Glutamatergic neuron (in vitro differentiated cells): ENCODE measurements around the gene ZNF101. TPM values are rescaled to one million over a fixed set of nuclear protein-coding genes. Genes with fewer than 3 reads are reported as not detected.

Experiments
- DNase-seq: peaks from one replicate; pipeline ENCODE4 v3.0.0; 2022
- H3K27ac Mint-ChIP-seq: one replicate; pipeline ENCODE4 v1.8.0; 2020; ENCODE audit warnings: mild to moderate bottlenecking, mixed read lengths, inconsistent platforms; ENCODE audit not compliant: unreplicated experiment
- H3K27me3 Mint-ChIP-seq: one replicate; pipeline ENCODE4 v1.8.0; 2020; ENCODE audit warnings: mild to moderate bottlenecking, moderate library complexity, mixed read lengths, inconsistent platforms; ENCODE audit not compliant: unreplicated experiment
- H3K36me3 Mint-ChIP-seq: one replicate; pipeline ENCODE4 v1.8.0; 2020; ENCODE audit warnings: mild to moderate bottlenecking, mixed read lengths, inconsistent platforms; ENCODE audit not compliant: unreplicated experiment
- H3K4me1 Mint-ChIP-seq: one replicate; pipeline ENCODE4 v1.8.0; 2020; ENCODE audit warnings: mild to moderate bottlenecking, low read depth, mixed read lengths, inconsistent platforms; ENCODE audit not compliant: unreplicated experiment
- H3K4me3 Mint-ChIP-seq: one replicate; pipeline ENCODE4 v1.8.0; 2020; ENCODE audit warnings: mild to moderate bottlenecking, mixed read lengths, inconsistent platforms; ENCODE audit not compliant: unreplicated experiment
- H3K9me3 Mint-ChIP-seq: one replicate; pipeline ENCODE4 v1.8.0; 2020; ENCODE audit warnings: mild to moderate bottlenecking, moderate library complexity, mixed read lengths, inconsistent platforms; ENCODE audit not compliant: unreplicated experiment
- CTCF ChIP-seq: fragments of 200-600 bp; sonication (generic); IDR thresholded peaks from one replicate; pipeline ENCODE4 v1.5.0; 2021; ENCODE audit not compliant: partially characterized antibody, unreplicated experiment
- total RNA-seq: library from RNA; stranded (reverse); fragmentation: NEBNext Ultra II Directional; extraction: Animal tissue kit (Norgen Biotek cat#: 25700); gene quantifications from one replicate; pipeline ENCODE4 v1.2.1, GENCODE V29; 2021; ENCODE audit not compliant: unreplicated experiment

The ZNF101 gene
- total RNA-seq, 1 donor from 2014 or later = 8.0 TPM

- Mint-ChIP-seq H3K4me3 (no peak overlapping the region), H3K9me3 (peaks cover 4% of the 10 kb centered on the region), H3K27me3 (peaks cover 6% of the 10 kb centered on the region), H3K27ac (no peak overlapping the region), H3K36me3 (no peaks in the 10 kb centered on the region), H3K4me1 (no peaks in the 10 kb centered on the region)
- no peak for TF ChIP-seq CTCF
- DNase-seq = no peak
These were observed 15.9 kb upstream of the ZNF101 start for GRCh38 chr19:19652482-19653295.

GRCh38 chr19:19653597-19654147 lies 15.0 kb upstream of the ZNF101 start:
- TF ChIP-seq CTCF = no peak

GRCh38 chr19:19654441-19654840 lies 14.2 kb upstream of the ZNF101 start:
- Mint-ChIP-seq H3K9me3 (peaks cover 7% of the 10 kb centered on the region), H3K36me3 (no peaks in the 10 kb centered on the region), H3K27ac (no peak overlapping the region), H3K4me3 (no peak overlapping the region), H3K4me1 (no peaks in the 10 kb centered on the region), H3K27me3 (peaks cover 6% of the 10 kb centered on the region)
- no peak for TF ChIP-seq CTCF
- no peak for DNase-seq

More at GRCh38 chr19:19653597-19654147, 15.0 kb upstream of the ZNF101 start:
- Mint-ChIP-seq H3K27ac (no peak overlapping the region), H3K4me1 (no peaks in the 10 kb centered on the region), H3K27me3 (peaks cover 6% of the 10 kb centered on the region), H3K9me3 (peaks cover 7% of the 10 kb centered on the region), H3K4me3 (no peak overlapping the region), H3K36me3 (no peaks in the 10 kb centered on the region)
- no peak for DNase-seq

- Mint-ChIP-seq H3K27me3 (peaks cover 6% of the 10 kb centered on the region), H3K4me1 (no peaks in the 10 kb centered on the region), H3K9me3 (peaks cover 7% of the 10 kb centered on the region), H3K36me3 (no peaks in the 10 kb centered on the region), H3K27ac (no peak overlapping the region), H3K4me3 (no peak overlapping the region)
- no peak for TF ChIP-seq CTCF
- DNase-seq = no peak
These were observed 13.5 kb upstream of the ZNF101 start for GRCh38 chr19:19655051-19655594.
